MM.1S (cell line): ENCODE results near the gene ADAM15.

Source experiments
- DNase-seq: peaks from one replicate; pipeline ENCODE4 v3.0.0-alpha.2; 2015
- H2AFZ ChIP-seq: fragments of 300-600 bp; sonication (generic); 2 replicates; pipeline ENCODE4 v1.6.0; 2016; ENCODE audit warnings: antibody characterized with exemption, low read length
- H3F3A ChIP-seq: fragments of 300-600 bp; sonication (generic); 2 replicates; pipeline ENCODE4 v1.6.1; 2016; ENCODE audit warnings: mild to moderate bottlenecking, antibody characterized with exemption, low read length, moderate library complexity, mixed read lengths; ENCODE audit not compliant: insufficient read depth
- H3K27ac ChIP-seq: fragments of 300-600 bp; sonication (generic); 2 replicates; pipeline ENCODE4 v1.5.1; 2016; ENCODE audit warnings: mild to moderate bottlenecking, low read length
- H3K27me3 ChIP-seq: fragments of 300-600 bp; sonication (generic); replicated peaks from 2 replicates; pipeline ENCODE4 v1.6.0; 2016; ENCODE audit warnings: low read length; ENCODE audit not compliant: insufficient read depth
- H3K36me3 ChIP-seq: fragments of 300-600 bp; sonication (generic); replicated peaks from 2 replicates; pipeline ENCODE4 v1.6.1; 2016; ENCODE audit warnings: mild to moderate bottlenecking, low read length, mixed read lengths; ENCODE audit not compliant: insufficient read depth
- H3K4me1 ChIP-seq: fragments of 300-600 bp; sonication (generic); 2 replicates; pipeline ENCODE4 v1.6.1; 2016; ENCODE audit warnings: low read length, mixed read lengths
- H3K4me2 ChIP-seq: fragments of 300-600 bp; sonication (generic); 2 replicates; pipeline ENCODE4 v1.6.0; 2016; ENCODE audit warnings: low read depth, low read length
- H3K4me3 ChIP-seq: fragments of 300-600 bp; sonication (generic); 2 replicates; pipeline ENCODE4 v1.5.1; 2016; ENCODE audit warnings: low read length, mixed read lengths
- H3K79me2 ChIP-seq: fragments of 300-600 bp; sonication (generic); 2 replicates; pipeline ENCODE4 v1.6.1; 2016; ENCODE audit warnings: mixed run types, low read length, mixed read lengths
- H3K9ac ChIP-seq: fragments of 300-600 bp; sonication (generic); 2 replicates; pipeline ENCODE4 v1.6.1; 2016; ENCODE audit warnings: low read length, mixed read lengths
- H3K9me2 ChIP-seq: fragments of 300-600 bp; sonication (generic); replicated peaks from 2 replicates; pipeline ENCODE4 v1.6.1; 2016; ENCODE audit warnings: mild to moderate bottlenecking, low read length, mixed read lengths; ENCODE audit not compliant: insufficient read depth
- H3K9me3 ChIP-seq: fragments of 300-600 bp; sonication (generic); replicated peaks from 2 replicates; pipeline ENCODE4 v1.6.1; 2016; ENCODE audit warnings: mild to moderate bottlenecking, low read length, mixed read lengths; ENCODE audit not compliant: insufficient read depth
- H4K20me1 ChIP-seq: fragments of 300-600 bp; sonication (generic); 2 replicates; pipeline ENCODE4 v1.6.1; 2016; ENCODE audit warnings: mild to moderate bottlenecking, low read length, moderate library complexity, mixed read lengths; ENCODE audit not compliant: insufficient read depth
- EZH2 ChIP-seq: fragments of 300-600 bp; sonication (generic); optimal IDR thresholded peaks from 2 replicates; pipeline ENCODE3; 2017; ENCODE audit warnings: low read depth, mild to moderate bottlenecking, antibody characterized with exemption, low read length, mixed read lengths
- EZH2phosphoT487 ChIP-seq: fragments of 300-600 bp; sonication (generic); IDR thresholded peaks from 2 replicates; pipeline ENCODE4 v1.6.1; 2018; ENCODE audit warnings: antibody characterized with exemption, low read length
- TF ChIP-seq, protein P1 (sequence below): fragments of 300-600 bp; sonication (generic); IDR thresholded peaks from 2 replicates; pipeline ENCODE4 v1.5.1; 2016; ENCODE audit warnings: antibody characterized with exemption, low read length, mixed read lengths

Gene ADAM15

DNA sequence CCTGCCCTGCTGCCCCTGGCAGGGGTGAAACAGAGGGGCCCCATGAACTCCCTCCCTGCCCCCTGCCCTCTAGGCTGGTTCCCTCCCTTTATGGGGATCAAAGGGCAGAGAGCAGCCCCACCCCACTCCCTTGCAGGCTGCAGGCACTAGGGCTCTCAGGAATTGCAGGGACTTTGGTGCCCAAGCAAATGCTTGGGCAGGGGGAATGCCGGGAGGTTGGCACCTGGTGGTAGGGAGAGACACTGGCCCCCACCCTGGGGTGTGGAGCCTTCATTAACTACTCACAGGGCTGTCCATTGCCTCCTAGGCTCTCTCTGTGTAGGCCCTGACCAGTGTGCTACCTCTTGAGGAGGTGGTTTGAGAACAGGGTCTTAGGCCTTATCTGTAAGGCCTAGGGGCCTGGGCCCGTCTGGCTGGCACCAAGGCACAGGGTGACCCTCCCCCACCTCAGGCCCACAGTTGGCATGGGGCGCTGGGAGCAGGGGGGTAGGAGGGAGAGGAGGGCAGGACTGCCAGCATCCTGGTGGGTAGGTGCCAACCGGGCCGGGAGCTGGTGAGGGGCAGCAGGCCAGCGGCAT lies 43.8 kb upstream of the ADAM15 start:
- H3F3A ChIP-seq, result peaks cover 26% of the 10 kb centered on the region
- no peak overlapping the region for H3K4me3 ChIP-seq
- no peak overlapping the region for H3K9ac ChIP-seq
- H4K20me1 ChIP-seq, result no peaks in the 10 kb centered on the region
- H3K27me3 ChIP-seq, result no peaks in the 10 kb centered on the region
- TF ChIP-seq, protein P1, sequence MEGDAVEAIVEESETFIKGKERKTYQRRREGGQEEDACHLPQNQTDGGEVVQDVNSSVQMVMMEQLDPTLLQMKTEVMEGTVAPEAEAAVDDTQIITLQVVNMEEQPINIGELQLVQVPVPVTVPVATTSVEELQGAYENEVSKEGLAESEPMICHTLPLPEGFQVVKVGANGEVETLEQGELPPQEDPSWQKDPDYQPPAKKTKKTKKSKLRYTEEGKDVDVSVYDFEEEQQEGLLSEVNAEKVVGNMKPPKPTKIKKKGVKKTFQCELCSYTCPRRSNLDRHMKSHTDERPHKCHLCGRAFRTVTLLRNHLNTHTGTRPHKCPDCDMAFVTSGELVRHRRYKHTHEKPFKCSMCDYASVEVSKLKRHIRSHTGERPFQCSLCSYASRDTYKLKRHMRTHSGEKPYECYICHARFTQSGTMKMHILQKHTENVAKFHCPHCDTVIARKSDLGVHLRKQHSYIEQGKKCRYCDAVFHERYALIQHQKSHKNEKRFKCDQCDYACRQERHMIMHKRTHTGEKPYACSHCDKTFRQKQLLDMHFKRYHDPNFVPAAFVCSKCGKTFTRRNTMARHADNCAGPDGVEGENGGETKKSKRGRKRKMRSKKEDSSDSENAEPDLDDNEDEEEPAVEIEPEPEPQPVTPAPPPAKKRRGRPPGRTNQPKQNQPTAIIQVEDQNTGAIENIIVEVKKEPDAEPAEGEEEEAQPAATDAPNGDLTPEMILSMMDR, result no peak
- TF ChIP-seq EZH2, result no peak
- no peak for TF ChIP-seq EZH2phosphoT487
- peaks cover 24% of the 10 kb centered on the region for H3K4me1 ChIP-seq
- no peaks in the 10 kb centered on the region for H3K9me3 ChIP-seq
- H3K27ac ChIP-seq, result no peak overlapping the region
- H3K9me2 ChIP-seq, result no peaks in the 10 kb centered on the region
- no peak for DNase-seq
- H3K79me2 ChIP-seq, result peaks cover 91% of the 10 kb centered on the region
- H3K36me3 ChIP-seq, result no peaks in the 10 kb centered on the region
- H2AFZ ChIP-seq, result no peak overlapping the region
- H3K4me2 ChIP-seq, result no peak overlapping the region

DNA sequence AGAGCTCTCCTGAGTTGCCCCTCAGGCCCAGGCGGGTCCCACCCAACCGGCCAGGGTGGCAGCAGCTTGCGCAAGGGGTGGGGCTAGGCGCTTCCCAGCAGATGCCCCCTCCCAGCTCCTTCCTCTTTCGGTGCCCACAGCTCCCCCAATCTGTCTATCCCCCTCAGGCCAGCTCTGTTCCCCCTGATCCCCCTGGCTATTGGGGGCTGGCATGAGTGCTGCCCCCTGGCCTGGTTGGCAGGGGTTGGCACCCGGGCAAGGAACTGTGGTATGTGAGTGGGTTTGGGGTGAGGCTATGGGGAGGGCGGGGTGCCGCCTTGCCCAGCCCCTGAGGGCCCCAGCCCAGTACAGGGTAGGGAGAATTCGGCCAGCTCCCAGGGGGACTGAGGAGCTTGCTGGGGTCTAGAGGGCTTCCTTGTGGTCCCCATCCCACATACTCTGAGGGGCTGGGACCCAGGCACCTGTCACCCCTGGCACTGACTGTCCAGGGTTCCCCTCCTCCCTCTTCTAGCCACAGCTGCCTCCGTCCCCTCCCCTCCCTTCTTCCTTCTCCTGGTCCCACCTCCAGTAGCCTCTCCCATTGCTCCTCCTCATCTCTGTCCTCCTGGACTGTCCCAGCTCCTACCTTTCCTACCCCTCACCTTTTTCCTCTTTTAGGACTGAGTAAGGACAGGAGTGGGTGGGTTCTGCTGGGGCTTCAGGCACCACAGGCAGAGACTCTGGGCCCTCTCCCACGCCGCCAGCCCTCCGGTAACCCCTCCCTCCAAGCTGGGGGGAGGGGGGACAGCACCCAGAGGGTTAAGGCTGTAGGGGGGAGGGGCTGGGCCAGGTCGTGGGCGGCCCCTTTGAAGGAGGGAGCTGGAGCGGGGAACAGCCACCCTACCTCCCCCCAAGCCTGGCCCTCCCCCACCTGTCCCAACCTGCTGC lies 42.8 kb upstream of the ADAM15 start:
- no peak overlapping the region for H3K4me3 ChIP-seq
- no peaks in the 10 kb centered on the region for H3K27me3 ChIP-seq
- H3K9ac ChIP-seq, result no peak overlapping the region
- TF ChIP-seq, protein P1, result no peak
- TF ChIP-seq EZH2 (no peak), EZH2phosphoT487 (no peak)
- H3K27ac ChIP-seq, result no peak overlapping the region
- H3K4me2 ChIP-seq, result no peak overlapping the region
- no peaks in the 10 kb centered on the region for H3K9me2 ChIP-seq
- peaks cover 90% of the 10 kb centered on the region for H3K79me2 ChIP-seq
- no peaks in the 10 kb centered on the region for H3K36me3 ChIP-seq
- peaks cover 24% of the 10 kb centered on the region for H3K4me1 ChIP-seq
- DNase-seq, result no peak
- peaks cover 21% of the 10 kb centered on the region for H3F3A ChIP-seq
- H3K9me3 ChIP-seq, result no peaks in the 10 kb centered on the region
- H4K20me1 ChIP-seq, result no peaks in the 10 kb centered on the region
- no peak overlapping the region for H2AFZ ChIP-seq

DNA sequence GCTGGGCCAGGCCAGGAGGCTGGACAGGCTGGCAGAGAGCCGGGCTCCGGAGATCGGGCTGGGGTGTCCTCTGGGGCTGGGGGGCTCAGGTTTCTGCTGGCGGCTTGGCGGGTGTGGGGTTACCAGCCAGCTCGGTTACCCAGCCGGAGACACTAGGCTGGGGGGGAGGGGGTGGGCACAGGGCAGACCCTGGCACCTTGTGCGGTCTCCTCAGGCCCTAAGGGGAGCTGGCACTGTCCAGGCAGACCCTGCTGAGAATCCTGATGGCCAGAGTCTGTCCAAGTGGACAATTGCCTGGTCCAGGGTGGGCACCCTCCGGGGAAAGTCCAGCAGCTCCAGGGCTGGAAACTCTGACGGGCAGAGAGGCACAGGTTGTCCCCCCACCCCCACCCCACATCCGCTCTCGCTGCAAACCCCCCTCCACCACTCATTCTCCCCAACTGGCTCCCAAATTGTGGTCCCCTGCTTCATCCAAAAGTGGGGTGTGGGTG lies 41.9 kb upstream of the ADAM15 start:
- Histone ChIP-seq H2AFZ (no peak overlapping the region), H3K4me3 (no peak overlapping the region), H3F3A (peaks cover 19% of the 10 kb centered on the region), H3K9ac (no peak overlapping the region), H3K36me3 (no peaks in the 10 kb centered on the region; the same call in 1 of the 2 replicates), H3K9me2 (no peaks in the 10 kb centered on the region), H3K27me3 (no peaks in the 10 kb centered on the region), H3K27ac (no peak overlapping the region), H3K9me3 (no peaks in the 10 kb centered on the region), H4K20me1 (no peaks in the 10 kb centered on the region), H3K4me1 (peaks cover 21% of the 10 kb centered on the region), H3K79me2 (peaks cover 81% of the 10 kb centered on the region), H3K4me2 (no peak overlapping the region)
- DNase-seq, result no peak
- TF ChIP-seq EZH2phosphoT487 (no peak), EZH2 (no peak)
- TF ChIP-seq, protein P1, result no peak
